IMR-90 (cell line): Measurements from ENCODE around the gene RBM11.

Experiments used
- MAFK ChIP-seq: IDR thresholded peaks from 2 replicates; pipeline ENCODE4 v1.6.1; 2012; ENCODE audit warnings: low read depth, low read length, improper control_type of control experiment
- MXI1 ChIP-seq: IDR thresholded peaks from 2 replicates; pipeline ENCODE4 v1.6.1; 2012; ENCODE audit warnings: low read depth, mild to moderate bottlenecking, low read length, moderate library complexity, borderline replicate concordance
- RCOR1 ChIP-seq: IDR thresholded peaks from 2 replicates; pipeline ENCODE4 v1.6.1; 2012; ENCODE audit warnings: mild to moderate bottlenecking, low read length, improper control_type of control experiment; ENCODE audit not compliant: insufficient replicate concordance
- RFX5 ChIP-seq: IDR thresholded peaks from 2 replicates; pipeline ENCODE4 v1.8.0; 2012; ENCODE audit warnings: low read depth, mild to moderate bottlenecking, low read length, moderate library complexity
- TF ChIP-seq, protein P1 (sequence below): conservative IDR thresholded peaks from 2 replicates; pipeline ENCODE4 v1.5.1; 2012; ENCODE audit warnings: mild to moderate bottlenecking, low read depth, low read length, improper control_type of control experiment

GRCh38 chr21:14271053-14271452, 55.1 kb downstream of the RBM11 start:
- TF ChIP-seq MAFK = no peak
- no peak for TF ChIP-seq RFX5
- TF ChIP-seq, protein P1, sequence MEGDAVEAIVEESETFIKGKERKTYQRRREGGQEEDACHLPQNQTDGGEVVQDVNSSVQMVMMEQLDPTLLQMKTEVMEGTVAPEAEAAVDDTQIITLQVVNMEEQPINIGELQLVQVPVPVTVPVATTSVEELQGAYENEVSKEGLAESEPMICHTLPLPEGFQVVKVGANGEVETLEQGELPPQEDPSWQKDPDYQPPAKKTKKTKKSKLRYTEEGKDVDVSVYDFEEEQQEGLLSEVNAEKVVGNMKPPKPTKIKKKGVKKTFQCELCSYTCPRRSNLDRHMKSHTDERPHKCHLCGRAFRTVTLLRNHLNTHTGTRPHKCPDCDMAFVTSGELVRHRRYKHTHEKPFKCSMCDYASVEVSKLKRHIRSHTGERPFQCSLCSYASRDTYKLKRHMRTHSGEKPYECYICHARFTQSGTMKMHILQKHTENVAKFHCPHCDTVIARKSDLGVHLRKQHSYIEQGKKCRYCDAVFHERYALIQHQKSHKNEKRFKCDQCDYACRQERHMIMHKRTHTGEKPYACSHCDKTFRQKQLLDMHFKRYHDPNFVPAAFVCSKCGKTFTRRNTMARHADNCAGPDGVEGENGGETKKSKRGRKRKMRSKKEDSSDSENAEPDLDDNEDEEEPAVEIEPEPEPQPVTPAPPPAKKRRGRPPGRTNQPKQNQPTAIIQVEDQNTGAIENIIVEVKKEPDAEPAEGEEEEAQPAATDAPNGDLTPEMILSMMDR = no peak
- TF ChIP-seq RCOR1 = no peak
- no peak for TF ChIP-seq MXI1
